Glutamatergic neuron (in vitro differentiated cells): Measurements from ENCODE around the gene BRF1. TPM values are rescaled to one million over a fixed set of nuclear protein-coding genes. Genes with fewer than 3 reads are reported as not detected.
"Not testable (repeated sequence)": the region's sequence is repeated elsewhere in the genome, so short reads cannot be mapped to it uniquely, and the experiment has no call there.

Source experiments
- DNase-seq: peaks from one replicate; pipeline ENCODE4 v3.0.0; 2022
- H3K27ac Mint-ChIP-seq: one replicate; pipeline ENCODE4 v1.8.0; 2020; ENCODE audit warnings: mild to moderate bottlenecking, mixed read lengths, inconsistent platforms; ENCODE audit not compliant: unreplicated experiment
- H3K27me3 Mint-ChIP-seq: one replicate; pipeline ENCODE4 v1.8.0; 2020; ENCODE audit warnings: mild to moderate bottlenecking, moderate library complexity, mixed read lengths, inconsistent platforms; ENCODE audit not compliant: unreplicated experiment
- H3K36me3 Mint-ChIP-seq: one replicate; pipeline ENCODE4 v1.8.0; 2020; ENCODE audit warnings: mild to moderate bottlenecking, mixed read lengths, inconsistent platforms; ENCODE audit not compliant: unreplicated experiment
- H3K4me1 Mint-ChIP-seq: one replicate; pipeline ENCODE4 v1.8.0; 2020; ENCODE audit warnings: mild to moderate bottlenecking, low read depth, mixed read lengths, inconsistent platforms; ENCODE audit not compliant: unreplicated experiment
- H3K4me3 Mint-ChIP-seq: one replicate; pipeline ENCODE4 v1.8.0; 2020; ENCODE audit warnings: mild to moderate bottlenecking, mixed read lengths, inconsistent platforms; ENCODE audit not compliant: unreplicated experiment
- H3K9me3 Mint-ChIP-seq: one replicate; pipeline ENCODE4 v1.8.0; 2020; ENCODE audit warnings: mild to moderate bottlenecking, moderate library complexity, mixed read lengths, inconsistent platforms; ENCODE audit not compliant: unreplicated experiment
- CTCF ChIP-seq: fragments of 200-600 bp; sonication (generic); IDR thresholded peaks from one replicate; pipeline ENCODE4 v1.5.0; 2021; ENCODE audit not compliant: partially characterized antibody, unreplicated experiment
- total RNA-seq: library from RNA; stranded (reverse); fragmentation: NEBNext Ultra II Directional; extraction: Animal tissue kit (Norgen Biotek cat#: 25700); gene quantifications from one replicate; pipeline ENCODE4 v1.2.1, GENCODE V29; 2021; ENCODE audit not compliant: unreplicated experiment

The BRF1 gene
- total RNA-seq, 1 donor from 2014 or later, result 54.6 TPM

- Mint-ChIP-seq H3K36me3 (peaks cover 4% of the 10 kb centered on the region), H3K27me3 (peaks cover 8% of the 10 kb centered on the region), H3K4me3 (no peak overlapping the region), H3K4me1 (no peaks in the 10 kb centered on the region), H3K27ac (no peak overlapping the region), H3K9me3 (peaks cover 10% of the 10 kb centered on the region)
- no peak for DNase-seq
- no peak for TF ChIP-seq CTCF
Observed at GRCh38 chr14:105303949-105304348, 3.1 kb upstream of the BRF1 start.

GRCh38 chr14:105301915-105302249, 1.1 kb upstream of the BRF1 start:
- not testable (repeated sequence) for H3K27me3 Mint-ChIP-seq, H3K27ac Mint-ChIP-seq, H3K36me3 Mint-ChIP-seq, DNase-seq, H3K4me1 Mint-ChIP-seq
- Mint-ChIP-seq H3K9me3 (peaks cover 16% of the 10 kb centered on the region), H3K4me3 (peak overlapping the region; percentile 93)

- Mint-ChIP-seq H3K27me3 (peaks cover 8% of the 10 kb centered on the region), H3K4me1 (no peaks in the 10 kb centered on the region), H3K4me3 (peak overlapping the region; percentile 93), H3K36me3 (peaks cover 8% of the 10 kb centered on the region), H3K9me3 (peaks cover 16% of the 10 kb centered on the region), H3K27ac (peak overlapping the region; percentile 80)
- TF ChIP-seq CTCF, result no peak
- peak; percentile 100 for DNase-seq
Observed at GRCh38 chr14:105301103-105301914, 508 bp upstream of the BRF1 start.

GRCh38 chr14:105299654-105300541, 903 bp downstream of the BRF1 start:
- peak overlapping the region; percentile 89 for H3K4me3 Mint-ChIP-seq

GRCh38 chr14:105297311-105297710, 3.5 kb downstream of the BRF1 start:
- not testable (repeated sequence) for H3K36me3 Mint-ChIP-seq, H3K27ac Mint-ChIP-seq, H3K4me3 Mint-ChIP-seq, H3K27me3 Mint-ChIP-seq, DNase-seq
- H3K9me3 Mint-ChIP-seq, result peaks cover 20% of the 10 kb centered on the region
- peaks cover 10% of the 10 kb centered on the region for H3K4me1 Mint-ChIP-seq

More at GRCh38 chr14:105299654-105300541, 903 bp downstream of the BRF1 start:
- peaks cover 17% of the 10 kb centered on the region for H3K9me3 Mint-ChIP-seq
- peaks cover 2% of the 10 kb centered on the region for H3K4me1 Mint-ChIP-seq
- H3K36me3 Mint-ChIP-seq, result peaks cover 8% of the 10 kb centered on the region
- no peak for TF ChIP-seq CTCF
- H3K27me3 Mint-ChIP-seq, result peaks cover 8% of the 10 kb centered on the region
- peak; percentile 50 for DNase-seq
- peak overlapping the region; percentile 85 for H3K27ac Mint-ChIP-seq
